NCI-H2029 treated with DMSO at 0.1 percent for 48 hours (cell line): ENCODE results near the gene DISP3.
A peak's percentile ranks its signal among the peaks of the same experiment; 100 is the strongest.

ENCODE experiments used
- DNase-seq: peaks from one replicate; lab custom pipeline; 2025; lab: John Stamatoyannopoulos, UW

Gene DISP3

DNA sequence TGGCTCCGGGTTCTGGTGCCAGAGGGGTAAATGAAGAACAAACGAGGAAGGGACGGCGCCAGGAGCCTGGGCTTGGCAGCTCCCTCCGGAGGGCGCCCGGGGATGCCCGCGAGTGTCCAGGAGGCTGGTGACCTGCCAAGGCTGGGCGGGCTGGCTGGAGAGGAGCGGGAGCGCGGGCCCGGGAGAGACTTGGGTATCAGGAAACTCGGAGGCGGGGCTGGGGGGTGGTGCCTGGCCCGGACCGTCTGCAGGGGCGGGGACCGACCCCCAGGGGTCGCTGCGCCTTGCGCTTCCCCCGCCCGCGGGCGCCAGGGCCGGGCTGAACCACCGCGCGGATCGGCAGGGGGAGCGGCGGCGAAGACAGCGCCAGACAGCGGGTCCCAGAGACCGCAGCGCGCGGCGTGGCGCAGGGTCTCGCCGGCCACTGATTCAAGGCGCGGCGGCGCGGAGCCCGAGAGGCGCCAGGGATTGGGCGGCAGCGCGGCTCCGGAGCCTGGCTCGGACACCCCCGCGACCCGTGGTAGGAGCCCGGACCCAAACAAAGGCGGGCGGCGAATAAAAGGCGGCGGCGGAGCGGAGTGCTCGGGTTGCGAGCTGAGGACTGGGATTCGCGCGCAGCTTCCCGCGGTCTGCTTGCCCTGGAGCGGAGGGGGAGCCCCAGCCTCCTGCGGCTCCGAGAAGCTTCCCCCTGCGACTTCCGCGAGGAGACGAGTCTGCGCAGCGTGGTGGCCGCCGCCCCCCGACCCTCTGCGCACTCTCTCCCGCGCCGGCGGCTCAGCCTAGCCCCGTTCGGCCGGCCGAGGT is at the start of gene DISP3:
Gene DISP3 (plus strand): TSS at position 585 of the 804 bp plus-strand sequence. CDS start 21,838 bp downstream, outside the sequence.
- peak; percentile 32 for DNase-seq

GRCh38 chr1:11429226-11429625 is 49.7 kb upstream of the DISP3 start:
- DNase-seq, result no peak

DNA sequence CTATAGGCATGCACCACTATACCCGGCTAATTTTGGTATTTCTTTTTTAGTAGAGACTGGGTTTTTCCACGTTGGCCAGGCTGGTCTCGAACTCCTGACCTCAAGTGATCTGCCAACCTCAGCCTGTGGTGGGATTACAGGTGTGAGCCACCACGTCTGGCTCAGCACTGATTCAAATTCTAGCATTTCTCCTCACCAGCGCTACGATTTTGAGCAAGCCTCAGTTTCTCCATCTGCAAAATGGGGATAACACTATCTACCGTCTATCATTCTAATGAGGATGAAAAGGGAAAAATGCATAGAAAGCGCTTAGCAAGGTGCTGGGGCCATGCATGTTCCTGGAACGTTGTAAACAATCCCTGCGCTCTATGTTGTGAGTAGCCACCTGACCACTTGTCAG is 49.0 kb upstream of the DISP3 start:
- DNase-seq, result no peak

GRCh38 chr1:11431941-11432507 is 46.9 kb upstream of the DISP3 start:
- no peak for DNase-seq

GRCh38 chr1:11432526-11432925 is 46.4 kb upstream of the DISP3 start:
- DNase-seq, result no peak

DNA sequence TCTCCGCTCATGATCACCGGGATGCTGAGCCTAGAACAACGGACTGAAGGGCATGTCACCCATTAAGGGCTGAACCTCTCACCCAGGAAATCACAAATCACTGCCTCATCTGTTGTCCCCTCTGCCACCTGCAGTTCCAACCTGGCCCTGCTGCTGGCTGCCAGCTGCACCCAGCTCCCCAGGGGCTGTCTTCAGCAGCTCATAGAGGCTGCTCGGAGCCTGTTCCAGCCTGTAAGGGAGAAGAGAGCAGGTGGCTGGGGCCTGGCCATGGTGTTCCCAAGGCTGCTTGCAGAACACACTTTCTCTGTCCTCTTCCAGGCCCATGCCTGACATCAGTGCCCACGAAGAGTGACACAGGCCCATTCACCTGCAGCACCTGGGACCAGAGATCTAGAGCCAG is 44.5 kb upstream of the DISP3 start:
- DNase-seq, result no peak

GRCh38 chr1:11434926-11435325 is 44.0 kb upstream of the DISP3 start:
- DNase-seq, result no peak

GRCh38 chr1:11438996-11439395 is 40.0 kb upstream of the DISP3 start:
- no peak for DNase-seq

GRCh38 chr1:11441211-11441952 is 37.6 kb upstream of the DISP3 start:
- DNase-seq, result no peak

GRCh38 chr1:11443043-11443442 is 35.9 kb upstream of the DISP3 start:
- DNase-seq, result no peak

- no peak for DNase-seq
Measured at GRCh38 chr1:11443961-11444658, 34.8 kb upstream of the DISP3 start.

DNA sequence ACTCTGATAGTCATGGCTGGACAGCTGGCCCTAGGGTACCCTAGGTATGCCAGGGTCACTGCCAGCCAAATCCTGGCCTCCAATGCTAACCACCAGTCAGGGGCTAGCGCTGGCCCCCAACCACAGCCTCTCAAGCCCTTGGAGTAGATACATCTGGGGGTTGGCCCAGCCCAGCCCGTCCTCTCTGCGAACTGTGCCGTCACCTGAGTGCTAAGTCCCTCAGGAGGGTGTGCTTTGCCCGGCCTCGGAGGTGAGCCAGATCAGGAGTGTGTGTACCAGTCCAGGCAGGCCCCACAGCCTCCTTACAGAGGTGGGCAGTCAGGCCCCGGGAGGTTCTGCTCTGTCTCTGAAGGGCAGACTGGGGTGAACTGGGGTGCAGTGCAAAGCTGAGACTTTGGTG is 34.0 kb upstream of the DISP3 start:
- DNase-seq, result no peak

GRCh38 chr1:11447903-11448302 is 31.1 kb upstream of the DISP3 start:
- no peak for DNase-seq

DNA sequence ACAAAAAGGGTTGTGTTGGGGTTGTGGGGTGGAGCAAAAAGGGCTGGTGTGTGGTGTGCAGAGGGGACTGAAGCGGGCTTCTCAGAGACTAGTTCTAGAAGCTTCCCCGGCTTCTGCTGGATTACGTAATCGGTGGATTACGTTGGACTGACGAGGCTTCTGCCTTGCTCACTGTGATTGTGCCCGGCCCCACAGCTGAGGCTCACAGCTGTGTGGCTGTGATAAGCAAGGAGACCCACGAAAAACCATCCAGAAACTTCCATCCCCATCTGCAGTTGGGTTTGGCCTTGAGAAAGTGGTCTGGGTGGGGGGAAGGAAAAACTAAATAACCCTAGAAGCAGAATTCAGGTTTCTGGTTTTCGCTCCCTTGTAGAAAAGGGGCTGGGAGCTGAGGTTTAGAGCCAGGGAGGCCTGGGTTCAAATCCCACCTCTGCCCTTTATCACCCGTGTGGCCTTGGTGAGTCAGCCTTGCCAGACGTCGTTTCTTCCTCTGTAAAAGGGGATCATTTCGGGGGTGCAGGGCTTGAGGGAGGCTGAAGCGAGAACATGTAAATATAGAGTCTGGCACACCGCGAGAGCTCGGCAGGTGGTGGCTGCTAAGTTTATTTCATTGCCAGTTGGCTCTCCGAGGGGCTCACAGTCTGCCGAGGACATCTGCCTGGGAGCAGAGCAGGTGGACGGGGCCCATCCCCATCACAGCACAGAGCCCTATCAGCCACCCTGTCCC is 30.4 kb upstream of the DISP3 start:
- no peak for DNase-seq

- DNase-seq, result no peak
Measured at GRCh38 chr1:11449100-11449403, 29.9 kb upstream of the DISP3 start.

- DNase-seq, result no peak
Measured at GRCh38 chr1:11450310-11450709, 28.6 kb upstream of the DISP3 start.

GRCh38 chr1:11453742-11454491 is 25.0 kb upstream of the DISP3 start:
- DNase-seq, result no peak

DNA sequence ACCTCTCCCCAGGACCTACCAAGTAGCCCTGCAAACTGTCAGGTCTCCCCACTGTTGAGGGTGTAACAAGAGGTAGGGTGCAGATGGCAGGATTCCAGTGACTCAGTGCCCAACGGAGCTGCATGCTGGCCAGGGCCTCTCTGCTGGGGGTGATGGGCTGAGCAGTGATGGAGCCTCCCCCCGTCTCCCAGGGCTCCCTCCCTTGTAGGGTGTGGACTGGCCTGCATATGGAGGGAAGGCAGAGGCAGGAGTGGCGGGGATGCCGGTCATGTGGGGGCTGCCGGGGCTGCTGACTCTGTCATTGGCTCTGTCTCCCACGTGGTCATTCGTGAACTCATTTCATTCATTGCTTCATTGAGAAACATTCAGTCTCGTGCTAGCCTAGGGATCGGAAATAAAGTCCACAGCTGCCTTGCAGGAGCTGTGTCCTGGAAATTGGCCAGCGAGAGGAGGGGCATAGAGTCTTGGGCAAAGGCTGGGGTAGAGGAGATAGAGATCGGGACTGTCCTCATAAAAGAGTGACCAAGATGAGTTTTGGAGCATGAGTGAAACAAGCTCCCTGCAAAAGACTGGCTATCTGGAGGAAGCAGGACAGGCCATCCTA is 22.9 kb upstream of the DISP3 start:
- DNase-seq, result no peak

GRCh38 chr1:11456965-11457364 is 22.0 kb upstream of the DISP3 start:
- no peak for DNase-seq

DNA sequence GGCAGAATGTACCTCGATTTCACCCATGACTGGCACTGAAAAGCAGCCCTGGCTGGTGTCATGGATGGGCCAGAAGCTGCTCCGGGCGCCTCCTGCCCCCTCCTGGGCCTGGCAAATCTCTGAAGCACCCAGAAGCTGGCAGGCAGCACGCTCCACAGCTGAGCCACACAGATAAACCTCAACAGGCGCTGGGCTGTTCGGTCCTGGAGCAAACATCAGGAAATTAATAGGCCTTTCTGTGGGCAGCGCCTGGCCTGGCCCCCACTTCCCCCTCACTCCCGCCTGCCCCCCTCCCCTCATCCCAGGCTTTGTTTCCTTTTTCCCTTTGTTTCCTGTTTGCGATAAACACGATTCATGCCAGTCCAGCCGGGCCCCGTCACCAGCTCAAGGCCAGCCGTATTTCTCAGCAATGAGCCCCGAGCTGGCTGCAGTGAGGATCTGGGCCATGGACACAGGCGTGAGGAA is 20.1 kb upstream of the DISP3 start:
- no peak for DNase-seq
